ENCODE results near the gene GRIN2C.

DNA sequence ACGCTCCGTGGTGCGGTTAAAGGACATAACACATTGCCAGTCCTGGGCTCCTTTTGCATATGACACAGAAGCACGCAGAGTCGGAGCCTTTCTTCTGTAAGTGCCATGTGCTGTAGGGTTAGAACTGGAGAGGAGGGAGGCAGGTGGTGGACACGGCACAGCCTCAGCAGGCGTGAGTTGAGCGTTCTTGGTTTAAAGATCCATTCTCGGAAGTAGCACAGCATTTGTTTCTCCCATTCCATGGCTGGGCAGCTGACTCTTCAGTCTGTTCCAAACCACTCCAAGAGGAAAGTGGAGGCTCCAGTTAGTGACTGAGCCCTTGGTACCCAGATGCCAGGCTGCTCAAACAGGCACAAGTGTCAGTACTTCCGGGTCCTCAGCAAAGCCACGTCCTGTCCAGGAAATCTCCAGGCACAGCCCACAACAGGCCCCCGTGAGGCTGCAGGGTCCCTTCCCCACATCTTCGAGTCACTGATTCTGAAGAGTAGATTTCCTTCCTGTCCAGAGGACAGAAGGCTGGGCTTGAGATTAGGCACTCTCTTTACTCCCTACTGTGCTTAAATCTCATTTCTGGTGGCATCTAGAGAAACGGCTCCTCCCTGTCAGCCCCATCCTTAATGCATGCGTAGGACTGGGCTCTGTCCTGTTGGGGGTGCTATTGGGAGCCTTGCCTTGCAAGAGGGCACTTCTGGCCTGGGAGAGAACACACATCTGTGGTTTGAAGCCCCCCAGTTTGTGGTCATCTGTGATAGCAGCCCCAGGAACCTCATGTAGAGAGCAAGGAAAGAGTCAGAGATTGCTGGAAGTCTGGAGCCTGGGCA is 43.9 kb downstream of the GRIN2C start:
- TF ChIP-seq, protein P1, sequence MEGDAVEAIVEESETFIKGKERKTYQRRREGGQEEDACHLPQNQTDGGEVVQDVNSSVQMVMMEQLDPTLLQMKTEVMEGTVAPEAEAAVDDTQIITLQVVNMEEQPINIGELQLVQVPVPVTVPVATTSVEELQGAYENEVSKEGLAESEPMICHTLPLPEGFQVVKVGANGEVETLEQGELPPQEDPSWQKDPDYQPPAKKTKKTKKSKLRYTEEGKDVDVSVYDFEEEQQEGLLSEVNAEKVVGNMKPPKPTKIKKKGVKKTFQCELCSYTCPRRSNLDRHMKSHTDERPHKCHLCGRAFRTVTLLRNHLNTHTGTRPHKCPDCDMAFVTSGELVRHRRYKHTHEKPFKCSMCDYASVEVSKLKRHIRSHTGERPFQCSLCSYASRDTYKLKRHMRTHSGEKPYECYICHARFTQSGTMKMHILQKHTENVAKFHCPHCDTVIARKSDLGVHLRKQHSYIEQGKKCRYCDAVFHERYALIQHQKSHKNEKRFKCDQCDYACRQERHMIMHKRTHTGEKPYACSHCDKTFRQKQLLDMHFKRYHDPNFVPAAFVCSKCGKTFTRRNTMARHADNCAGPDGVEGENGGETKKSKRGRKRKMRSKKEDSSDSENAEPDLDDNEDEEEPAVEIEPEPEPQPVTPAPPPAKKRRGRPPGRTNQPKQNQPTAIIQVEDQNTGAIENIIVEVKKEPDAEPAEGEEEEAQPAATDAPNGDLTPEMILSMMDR (IDR thresholded peaks at IDR 0.05; ENCODE audit: insufficient read depth, low read length, poor library complexity, severe bottlenecking), result no peak
- no peak for TF ChIP-seq EZH2phosphoT487 (conservative IDR thresholded peaks at IDR 0.05; ENCODE audit: low read length)

Measured in SU-DHL-6 (cell line).